CD4-positive, alpha-beta T cell treated with Interferon alpha-2 for 1 hour (primary cell): ENCODE results near the gene C6.

Experiments used
- DNase-seq, 2 donors: peaks; one replicate each; pipeline ENCODE4 v3.0.0-alpha.2; 2020 to 2022

C6 gene

GRCh38 chr5:41115281-41115680, 98.1 kb downstream of the C6 start:
- DNase-seq = no peak

DNA sequence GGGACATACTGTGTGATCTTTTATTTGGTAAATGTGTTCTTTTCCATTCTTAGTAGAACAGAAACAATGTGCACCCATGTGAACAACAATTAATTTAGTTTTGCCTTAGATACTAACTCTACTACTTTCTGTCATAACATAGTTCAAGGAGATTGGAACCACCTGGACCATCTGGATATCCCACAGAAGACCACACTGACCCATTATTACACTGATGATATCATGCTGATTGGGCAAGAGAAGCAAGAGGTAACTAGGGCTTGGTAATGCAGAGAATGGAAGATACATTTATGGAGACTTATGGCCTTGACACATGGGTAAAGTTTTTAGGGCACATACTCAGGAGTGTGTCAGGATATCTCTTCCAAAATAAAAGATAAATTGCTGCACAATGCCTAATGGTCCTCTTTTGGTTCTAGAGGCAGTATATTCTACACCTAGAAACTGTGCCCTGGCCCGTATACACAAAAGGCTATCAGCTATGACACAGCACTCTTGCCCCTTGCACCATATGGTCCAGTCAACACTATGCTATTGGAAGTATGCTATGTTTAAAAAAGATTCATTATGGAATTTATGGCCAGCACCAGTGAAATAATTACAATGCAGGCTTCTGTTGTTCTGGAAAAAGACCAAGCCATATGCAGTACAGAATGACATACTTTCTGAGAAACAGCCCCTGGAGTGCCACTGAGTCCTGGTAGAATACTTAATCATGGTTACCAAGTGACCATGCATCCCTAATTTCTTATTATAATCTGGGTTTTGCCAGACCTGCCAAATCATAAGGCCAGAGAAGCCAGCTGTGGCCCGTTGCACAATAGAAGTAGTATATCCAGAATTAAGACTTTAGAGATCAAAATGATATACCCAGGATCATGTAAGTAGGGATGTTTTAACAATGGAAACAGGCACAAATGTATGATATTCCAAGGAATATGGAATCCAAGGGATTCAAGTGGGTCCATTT, 100.6 kb downstream of the C6 start:
- DNase-seq = no peak

GRCh38 chr5:41109186-41109585, 104.1 kb downstream of the C6 start:
- DNase-seq = no peak

- DNase-seq = no peak
Observed at GRCh38 chr5:41102341-41102740, 111.0 kb downstream of the C6 start.

GRCh38 chr5:41097642-41098041, 115.7 kb downstream of the C6 start:
- DNase-seq = no peak

GRCh38 chr5:41095324-41096101, 117.8 kb downstream of the C6 start:
- no peak for DNase-seq

- DNase-seq = no peak
Observed at GRCh38 chr5:41094871-41095270, 118.5 kb downstream of the C6 start.

GRCh38 chr5:41093803-41094202, 119.5 kb downstream of the C6 start:
- no peak for DNase-seq
